Ishikawa (cell line): ENCODE data around the gene PEDS1.

Experiments used
- CEBPB ChIP-seq: IDR thresholded peaks from 2 replicates; pipeline ENCODE4 v1.6.1; 2012
- CREB1 ChIP-seq: IDR thresholded peaks from 2 replicates; pipeline ENCODE4 v1.6.1; 2012; ENCODE audit warnings: low read depth
- EGR1 ChIP-seq: IDR thresholded peaks from 2 replicates; pipeline ENCODE4 v1.6.1; 2012
- EP300 ChIP-seq: IDR thresholded peaks from 2 replicates; pipeline ENCODE4 v1.6.1; 2012; ENCODE audit warnings: borderline replicate concordance
- FOXM1 ChIP-seq: IDR thresholded peaks from 2 replicates; pipeline ENCODE4 v1.6.1; 2012; ENCODE audit warnings: low read depth, borderline replicate concordance
- NFIC ChIP-seq: IDR thresholded peaks from 2 replicates; pipeline ENCODE4 v1.6.1; 2012
- RAD21 ChIP-seq: IDR thresholded peaks from 2 replicates; pipeline ENCODE4 v1.6.1; 2012; ENCODE audit warnings: low read depth
- REST ChIP-seq: IDR thresholded peaks from 2 replicates; pipeline ENCODE4 v1.6.1; 2012; ENCODE audit warnings: low read depth, mild to moderate bottlenecking
- TAF1 ChIP-seq: IDR thresholded peaks from 2 replicates; pipeline ENCODE4 v1.6.1; 2012; ENCODE audit warnings: low read depth, mild to moderate bottlenecking
- TCF12 ChIP-seq: IDR thresholded peaks from 2 replicates; pipeline ENCODE4 v1.6.1; 2012; ENCODE audit warnings: low read depth
- TEAD4 ChIP-seq: IDR thresholded peaks from 2 replicates; pipeline ENCODE4 v1.6.1; 2012
- YY1 ChIP-seq: IDR thresholded peaks from 2 replicates; pipeline ENCODE4 v1.6.1; 2012; ENCODE audit warnings: low read depth
- ZBTB7A ChIP-seq: IDR thresholded peaks from 2 replicates; pipeline ENCODE4 v1.6.1; 2012; ENCODE audit warnings: low read depth
- TF ChIP-seq, protein P1 (sequence below): IDR thresholded peaks from 2 replicates; pipeline ENCODE4 v1.6.1; 2012
- TF ChIP-seq, protein P2 (sequence below): IDR thresholded peaks from 2 replicates; pipeline ENCODE4 v1.6.1; 2012

PEDS1 gene

DNA sequence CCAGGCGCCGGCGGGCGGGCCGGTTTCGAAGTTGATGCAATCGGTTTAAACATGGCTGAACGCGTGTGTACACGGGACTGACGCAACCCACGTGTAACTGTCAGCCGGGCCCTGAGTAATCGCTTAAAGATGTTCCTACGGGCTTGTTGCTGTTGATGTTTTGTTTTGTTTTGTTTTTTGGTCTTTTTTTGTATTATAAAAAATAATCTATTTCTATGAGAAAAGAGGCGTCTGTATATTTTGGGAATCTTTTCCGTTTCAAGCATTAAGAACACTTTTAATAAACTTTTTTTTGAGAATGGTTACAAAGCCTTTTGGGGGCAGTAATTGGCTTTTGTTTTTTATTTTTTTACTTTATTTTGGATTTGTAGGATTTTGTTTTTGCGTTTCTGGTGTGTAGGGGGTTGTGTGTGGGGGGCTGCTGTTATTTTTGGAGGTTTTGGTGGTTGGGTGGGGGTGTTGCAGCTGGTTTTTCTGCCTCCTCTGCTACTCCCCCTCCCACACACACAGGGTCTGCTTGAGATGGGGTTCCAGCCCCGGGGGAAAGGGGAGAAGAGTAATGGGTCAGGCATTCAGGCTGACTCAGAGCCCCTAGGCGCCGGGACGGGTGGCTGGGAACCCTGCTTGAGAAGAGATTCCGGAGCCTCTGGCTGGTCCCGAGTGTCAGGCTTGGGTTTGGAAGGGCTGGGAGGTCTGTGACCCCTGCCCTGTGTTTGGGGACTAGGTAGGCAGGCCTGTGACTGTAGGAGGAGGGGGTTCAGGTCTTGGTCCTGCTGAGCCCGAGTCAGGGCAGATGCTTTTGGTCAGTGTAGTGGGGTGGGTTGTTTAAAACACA lies 39.1 kb upstream of the PEDS1 start:
- peak; percentile 93 for TF ChIP-seq CEBPB
- peak; percentile 89 for TF ChIP-seq YY1
- TF ChIP-seq FOXM1, result no peak
- TF ChIP-seq TCF12, result 0 out of 2 replicates have a peak, but pooled peaks have one; percentile 20
- no peak for TF ChIP-seq RAD21
- TF ChIP-seq, protein P1, sequence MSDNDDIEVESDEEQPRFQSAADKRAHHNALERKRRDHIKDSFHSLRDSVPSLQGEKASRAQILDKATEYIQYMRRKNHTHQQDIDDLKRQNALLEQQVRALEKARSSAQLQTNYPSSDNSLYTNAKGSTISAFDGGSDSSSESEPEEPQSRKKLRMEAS, result peak; percentile 95
- TF ChIP-seq REST, result no peak
- no peak for TF ChIP-seq TEAD4
- TF ChIP-seq, protein P2, sequence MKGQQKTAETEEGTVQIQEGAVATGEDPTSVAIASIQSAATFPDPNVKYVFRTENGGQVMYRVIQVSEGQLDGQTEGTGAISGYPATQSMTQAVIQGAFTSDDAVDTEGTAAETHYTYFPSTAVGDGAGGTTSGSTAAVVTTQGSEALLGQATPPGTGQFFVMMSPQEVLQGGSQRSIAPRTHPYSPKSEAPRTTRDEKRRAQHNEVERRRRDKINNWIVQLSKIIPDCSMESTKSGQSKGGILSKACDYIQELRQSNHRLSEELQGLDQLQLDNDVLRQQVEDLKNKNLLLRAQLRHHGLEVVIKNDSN, result peak; percentile 30; the same call in 1 of the 2 replicates
- TF ChIP-seq CREB1, result no peak
- TF ChIP-seq ZBTB7A, result no peak; the same call in 1 of the 2 replicates
- TF ChIP-seq EP300, result no peak
- TF ChIP-seq EGR1, result no peak

GRCh38 chr20:50191544-50192363 lies 38.2 kb upstream of the PEDS1 start:
- TF ChIP-seq, protein P1, result no peak; the same call in 1 of the 2 replicates
- peak; percentile 74 for TF ChIP-seq YY1
- peak; percentile 4; the same call in 1 of the 2 replicates for TF ChIP-seq RAD21
- TF ChIP-seq NFIC, result no peak
- TF ChIP-seq EP300, result no peak; the same call in 1 of the 2 replicates
- TF ChIP-seq CREB1, result no peak

DNA sequence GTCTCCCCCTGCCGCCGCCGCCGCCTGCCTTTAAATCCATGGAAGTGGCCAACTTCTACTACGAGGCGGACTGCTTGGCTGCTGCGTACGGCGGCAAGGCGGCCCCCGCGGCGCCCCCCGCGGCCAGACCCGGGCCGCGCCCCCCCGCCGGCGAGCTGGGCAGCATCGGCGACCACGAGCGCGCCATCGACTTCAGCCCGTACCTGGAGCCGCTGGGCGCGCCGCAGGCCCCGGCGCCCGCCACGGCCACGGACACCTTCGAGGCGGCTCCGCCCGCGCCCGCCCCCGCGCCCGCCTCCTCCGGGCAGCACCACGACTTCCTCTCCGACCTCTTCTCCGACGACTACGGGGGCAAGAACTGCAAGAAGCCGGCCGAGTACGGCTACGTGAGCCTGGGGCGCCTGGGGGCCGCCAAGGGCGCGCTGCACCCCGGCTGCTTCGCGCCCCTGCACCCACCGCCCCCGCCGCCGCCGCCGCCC lies 37.6 kb upstream of the PEDS1 start:
- no peak for TF ChIP-seq RAD21
- TF ChIP-seq, protein P1, result no peak; the same call in 1 of the 2 replicates
- TF ChIP-seq EGR1, result peak; percentile 83

GRCh38 chr20:50190251-50191064 lies 36.9 kb upstream of the PEDS1 start, which contains the start of gene CEBPB:
TSS of gene CEBPB (plus strand) at chr20:50190830. CDS start at chr20:50191034, 204 bp downstream.
- TF ChIP-seq TEAD4, result 0 out of 2 replicates have a peak, but pooled peaks have one; percentile 4
- TF ChIP-seq ZBTB7A, result peak; percentile 86
- peak; percentile 69 for TF ChIP-seq RAD21
- TF ChIP-seq CEBPB, result no peak
- TF ChIP-seq, protein P1, result no peak; the same call in 1 of the 2 replicates
- TF ChIP-seq, protein P2, result no peak
- no peak; the same call in 1 of the 2 replicates for TF ChIP-seq EP300
- TF ChIP-seq YY1, result no peak
- TF ChIP-seq TAF1, result peak; percentile 71

DNA sequence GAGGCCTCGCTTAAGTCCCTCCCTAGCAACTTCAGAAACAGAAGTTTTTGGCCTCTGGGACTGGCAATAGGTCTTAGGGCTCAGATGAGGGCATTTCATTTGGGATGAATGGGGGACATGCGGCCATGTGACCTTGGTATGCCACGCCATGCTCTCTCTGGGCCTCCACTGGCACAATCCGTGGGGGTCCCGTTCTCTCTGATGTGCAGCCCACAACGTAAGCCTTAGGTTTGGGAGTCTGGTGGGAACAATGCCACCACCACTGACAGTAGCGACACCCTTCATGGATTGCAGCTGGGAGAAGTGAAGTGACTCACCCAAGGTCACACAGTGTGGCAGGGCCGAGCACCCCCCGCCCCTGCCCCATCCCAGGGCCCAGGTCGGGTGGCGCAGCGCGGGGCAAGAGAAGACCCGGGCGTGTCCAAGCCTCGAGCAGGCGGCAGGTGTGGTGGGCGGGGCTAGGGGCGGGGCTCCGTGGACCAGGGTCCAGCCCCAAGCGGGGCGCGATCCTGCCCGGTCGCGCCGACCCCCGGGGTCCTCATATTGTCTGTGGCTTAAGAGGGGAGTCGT lies 36.2 kb upstream of the PEDS1 start:
- TF ChIP-seq, protein P1, result peak; percentile 14; the same call in 1 of the 2 replicates
- no peak for TF ChIP-seq CREB1
